Caco-2 (cell line): Measurements from ENCODE around the gene AP4E1. TPM values are rescaled to one million over a fixed set of nuclear protein-coding genes. Genes with fewer than 3 reads are reported as not detected.
"Not testable (repeated sequence)": the region's sequence is repeated elsewhere in the genome, so short reads cannot be mapped to it uniquely, and the experiment has no call there.

Experiments
- BruUV-seq: library from RNA; stranded (reverse); fragments of 400-500 nt; replicated peaks from 2 replicates; lab custom pipeline; 2021; lab: Mats Ljungman, UMichigan
- CTCF ChIA-PET: fragments of 300-600 bp; sonication (Branson Sonifier 250); formaldehyde crosslinking; loops from one replicate; lab custom pipeline; 2022; ENCODE audit warnings: antibody characterized with exemption; lab: Charles Lee
- POLR2A ChIA-PET: fragments of 300-600 bp; sonication (Branson Sonifier 250); formaldehyde crosslinking; loops from one replicate; lab custom pipeline; 2022; ENCODE audit warnings: antibody characterized with exemption; lab: Charles Lee
- DNase-seq, 2 experiments: peaks; one replicate each; pipeline versions ENCODE4 v3.0.0 to v3.0.0-alpha.2; 2020 to 2022
- H3K27me3 ChIP-seq: replicated peaks from 2 replicates; pipeline ENCODE4 v1.6.0; 2011; ENCODE audit warnings: low read length; ENCODE audit not compliant: control insufficient read depth, insufficient read depth
- H3K36me3 ChIP-seq: 2 replicates; pipeline ENCODE4 v1.5.1; 2011; ENCODE audit warnings: low read length; ENCODE audit not compliant: control insufficient read depth, insufficient read depth
- H3K4me1 ChIP-seq: fragments of 250-450 bp; sonication (Bioruptor Pico); 2 replicates; pipeline ENCODE4 v1.5.1; 2020; ENCODE audit warnings: mild to moderate bottlenecking
- H3K4me3 ChIP-seq: 2 replicates; pipeline ENCODE4 v1.5.1; 2011; ENCODE audit warnings: low read depth, mild to moderate bottlenecking, control low read depth, low read length
- H3K9me3 ChIP-seq: fragments of 250-450 bp; sonication (Bioruptor Pico); 2 replicates; pipeline ENCODE4 v1.5.1; 2020; ENCODE audit warnings: mild to moderate bottlenecking, moderate library complexity
- H3K27ac Mint-ChIP-seq: one replicate; pipeline ENCODE4 v1.8.0; 2022; ENCODE audit warnings: mixed read lengths; ENCODE audit not compliant: unreplicated experiment
- H3K27me3 Mint-ChIP-seq: one replicate; pipeline ENCODE4 v1.8.0; 2022; ENCODE audit warnings: mixed read lengths; ENCODE audit not compliant: insufficient read depth, unreplicated experiment
- H3K36me3 Mint-ChIP-seq: one replicate; pipeline ENCODE4 v1.8.0; 2022; ENCODE audit warnings: mild to moderate bottlenecking, mixed read lengths; ENCODE audit not compliant: insufficient read depth, unreplicated experiment
- H3K4me1 Mint-ChIP-seq: one replicate; pipeline ENCODE4 v1.8.0; 2022; ENCODE audit warnings: low read depth, mixed read lengths; ENCODE audit not compliant: unreplicated experiment
- H3K4me3 Mint-ChIP-seq: one replicate; pipeline ENCODE4 v1.8.0; 2022; ENCODE audit warnings: mild to moderate bottlenecking, moderate library complexity, mixed read lengths; ENCODE audit not compliant: unreplicated experiment
- H3K9me3 Mint-ChIP-seq: one replicate; pipeline ENCODE4 v1.8.0; 2022; ENCODE audit warnings: mixed read lengths; ENCODE audit not compliant: unreplicated experiment
- intact Hi-C: fragments of 100-400 bp; cut with micrococcal nuclease; formaldehyde crosslinking; loops from one replicate; pipeline ENCODE4 v1.10.0; 2022; ENCODE audit not compliant: unreplicated experiment
- total RNA-seq: library from RNA; stranded (reverse); gene quantifications from 2 replicates; pipeline ENCODE4 v1.2.3, GENCODE V29; 2022
- TF ChIP-seq, protein P1 (sequence below), 2 experiments: fragments of 200-600 bp in 1 of 2; IDR thresholded peaks; 1 replicate in 1 of 2; 2 replicates in 1 of 2; pipeline versions ENCODE4 v1.5.1 to v1.8.0; 2011 to 2022; ENCODE audit warnings: antibody characterized with exemption in 1 of 2, control low read depth in 1 of 2, inconsistent platforms in 1 of 2, low read depth in 1 of 2, low read length in 1 of 2, mild to moderate bottlenecking in 1 of 2, moderate library complexity in 1 of 2; ENCODE audit not compliant: insufficient read depth in 1 of 2, severe bottlenecking in 1 of 2, unreplicated experiment in 1 of 2

The AP4E1 gene
- total RNA-seq, 1 experiment from 2014 or later: 15.9 TPM

DNA sequence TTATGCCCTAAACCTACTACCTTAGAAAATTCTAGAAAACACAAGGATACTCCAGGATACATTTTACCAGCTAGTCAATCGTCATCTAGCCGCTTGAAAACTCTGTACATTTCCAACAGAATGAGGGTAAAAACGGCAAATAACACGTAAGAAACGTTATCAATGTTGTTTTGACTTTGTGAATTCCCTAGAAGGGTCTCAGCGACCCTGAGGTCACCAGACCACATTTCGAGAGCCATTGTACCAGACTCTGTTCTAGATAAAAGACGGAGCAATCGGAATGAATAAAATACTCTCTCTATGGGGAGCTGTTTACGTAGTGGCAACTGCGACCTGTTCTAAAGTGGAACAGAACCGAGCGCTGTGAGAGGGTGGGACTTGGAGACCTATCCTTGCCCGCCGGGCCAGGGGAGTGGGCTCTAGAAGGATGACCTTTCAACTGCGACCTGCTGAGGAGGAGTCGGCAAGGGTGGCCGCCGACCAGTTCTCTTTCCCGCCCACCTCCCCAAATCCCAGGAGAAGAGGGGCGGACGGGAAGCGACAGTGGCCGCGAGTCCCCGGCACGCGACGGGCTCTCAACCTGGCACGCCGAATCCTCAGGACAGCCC, 778 bp upstream of the AP4E1 start:
- H3K27ac Mint-ChIP-seq: peak overlapping the region; percentile 81
- no peaks in the 10 kb centered on the region for H3K27me3 Mint-ChIP-seq
- no peaks in the 10 kb centered on the region for H3K9me3 Mint-ChIP-seq
- no peaks in the 10 kb centered on the region for H3K27me3 ChIP-seq
- peaks cover 27% of the 10 kb centered on the region for H3K4me1 ChIP-seq
- ChIA-PET POLR2A (interaction anchor here (1.5 kb wide), 1 partner anchor 553 kb away, joined by 3 read pairs; the partner anchor contains the start of gene GABPB1), CTCF (interaction anchor here (1.0 kb wide), 1 partner anchor 35 kb away, joined by 3 read pairs; no protein-coding TSS in a partner anchor)
- TF ChIP-seq, protein P1, sequence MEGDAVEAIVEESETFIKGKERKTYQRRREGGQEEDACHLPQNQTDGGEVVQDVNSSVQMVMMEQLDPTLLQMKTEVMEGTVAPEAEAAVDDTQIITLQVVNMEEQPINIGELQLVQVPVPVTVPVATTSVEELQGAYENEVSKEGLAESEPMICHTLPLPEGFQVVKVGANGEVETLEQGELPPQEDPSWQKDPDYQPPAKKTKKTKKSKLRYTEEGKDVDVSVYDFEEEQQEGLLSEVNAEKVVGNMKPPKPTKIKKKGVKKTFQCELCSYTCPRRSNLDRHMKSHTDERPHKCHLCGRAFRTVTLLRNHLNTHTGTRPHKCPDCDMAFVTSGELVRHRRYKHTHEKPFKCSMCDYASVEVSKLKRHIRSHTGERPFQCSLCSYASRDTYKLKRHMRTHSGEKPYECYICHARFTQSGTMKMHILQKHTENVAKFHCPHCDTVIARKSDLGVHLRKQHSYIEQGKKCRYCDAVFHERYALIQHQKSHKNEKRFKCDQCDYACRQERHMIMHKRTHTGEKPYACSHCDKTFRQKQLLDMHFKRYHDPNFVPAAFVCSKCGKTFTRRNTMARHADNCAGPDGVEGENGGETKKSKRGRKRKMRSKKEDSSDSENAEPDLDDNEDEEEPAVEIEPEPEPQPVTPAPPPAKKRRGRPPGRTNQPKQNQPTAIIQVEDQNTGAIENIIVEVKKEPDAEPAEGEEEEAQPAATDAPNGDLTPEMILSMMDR (IDR thresholded peaks at IDR 0.05; ENCODE audit: insufficient read depth in 1 of 2, low read depth in 1 of 2, low read length in 1 of 2, severe bottlenecking in 1 of 2, unreplicated experiment in 1 of 2): no peak
- no peaks in the 10 kb centered on the region for H3K36me3 ChIP-seq
- peak; percentile 38 to 53 for DNase-seq
- intact Hi-C loops: loop anchor here (1.0 to 10.0 kb wide), 7 partner anchors 21 to 759 kb away; partner anchors contain the start of genes USP50 and USP8
- peaks cover 16% of the 10 kb centered on the region for H3K36me3 Mint-ChIP-seq
- H3K4me1 Mint-ChIP-seq: peaks cover 3% of the 10 kb centered on the region
- no peaks in the 10 kb centered on the region for H3K9me3 ChIP-seq
- peak overlapping the region; percentile 83 for H3K4me3 Mint-ChIP-seq
- TSS peak; percentile 56 for BruUV-seq
- peak overlapping the region; percentile 73 for H3K4me3 ChIP-seq

- H3K9me3 ChIP-seq: no peaks in the 10 kb centered on the region
- H3K4me1 Mint-ChIP-seq: peaks cover 7% of the 10 kb centered on the region
- H3K36me3 ChIP-seq: no peaks in the 10 kb centered on the region
- no peaks in the 10 kb centered on the region for H3K9me3 Mint-ChIP-seq
- peaks cover 33% of the 10 kb centered on the region for H3K4me1 ChIP-seq
- intact Hi-C loops: loop anchor here (2.0 to 10.0 kb wide), 4 partner anchors 282 to 550 kb away; partner anchors contain the start of genes USP50 and USP8
- H3K4me3 ChIP-seq: peak overlapping the region; percentile 73
- H3K27me3 Mint-ChIP-seq: no peaks in the 10 kb centered on the region
- POLR2A ChIA-PET: no interaction called here
- DNase-seq: no peak
- BruUV-seq: TSS peak; percentile 27
- H3K27ac Mint-ChIP-seq: peak overlapping the region; percentile 81
- peaks cover 29% of the 10 kb centered on the region for H3K36me3 Mint-ChIP-seq
- TF ChIP-seq, protein P1 (IDR thresholded peaks at IDR 0.05; ENCODE audit: insufficient read depth in 1 of 2, low read depth in 1 of 2, low read length in 1 of 2, severe bottlenecking in 1 of 2, unreplicated experiment in 1 of 2): no peak
- peak overlapping the region; percentile 83 for H3K4me3 Mint-ChIP-seq
- CTCF ChIA-PET: no interaction called here
- H3K27me3 ChIP-seq: no peaks in the 10 kb centered on the region
These were observed 481 bp downstream of the AP4E1 start for GRCh38 chr15:50909010-50909317.

- POLR2A ChIA-PET, H3K9me3 ChIP-seq, BruUV-seq, H3K4me1 Mint-ChIP-seq, H3K9me3 Mint-ChIP-seq, intact Hi-C loops, DNase-seq, H3K4me3 ChIP-seq, H3K36me3 ChIP-seq, H3K27me3 ChIP-seq, H3K27me3 Mint-ChIP-seq: not testable (repeated sequence)
- H3K4me3 Mint-ChIP-seq: peak overlapping the region; percentile 25
- CTCF ChIA-PET: interaction anchor here (0.7 kb wide), 1 partner anchor 14 kb away, joined by 3 read pairs; no protein-coding TSS in a partner anchor
- peak overlapping the region; percentile 31 for H3K27ac Mint-ChIP-seq
- H3K4me1 ChIP-seq: peaks cover 33% of the 10 kb centered on the region
- H3K36me3 Mint-ChIP-seq: peaks cover 34% of the 10 kb centered on the region
These were observed 1.9 kb downstream of the AP4E1 start for GRCh38 chr15:50910426-50910795.
